HCT116 (cell line): ENCODE results near the gene BTBD16.

ENCODE experiments used
- ELF1 ChIP-seq: IDR thresholded peaks from 2 replicates; pipeline ENCODE4 v1.6.1; 2012; ENCODE audit warnings: low read depth, borderline replicate concordance
- POLR2A ChIP-seq: IDR thresholded peaks from 2 replicates; pipeline ENCODE4 v1.7.0; 2011; ENCODE audit warnings: borderline replicate concordance; ENCODE audit not compliant: insufficient read depth, insufficient read length; ENCODE audit errors: extremely low read depth
- TF ChIP-seq, protein P1 (sequence below), 3 experiments: fragments of 200-600 bp in 1 of 3; sonication (generic) in 1 of 3; IDR thresholded peaks in 2 of 3; conservative IDR thresholded peaks in 1 of 3; 2 replicates each; pipeline ENCODE4 v1.5.1; 2012 to 2017; ENCODE audit warnings: low read depth in 2 of 3, low read length in 2 of 3, antibody characterized with exemption in 1 of 3, borderline replicate concordance in 1 of 3, control low read depth in 1 of 3, mild to moderate bottlenecking in 1 of 3, mixed read lengths in 1 of 3, mixed run types in 1 of 3, moderate library complexity in 1 of 3; ENCODE audit not compliant: insufficient read depth in 1 of 3

DNA sequence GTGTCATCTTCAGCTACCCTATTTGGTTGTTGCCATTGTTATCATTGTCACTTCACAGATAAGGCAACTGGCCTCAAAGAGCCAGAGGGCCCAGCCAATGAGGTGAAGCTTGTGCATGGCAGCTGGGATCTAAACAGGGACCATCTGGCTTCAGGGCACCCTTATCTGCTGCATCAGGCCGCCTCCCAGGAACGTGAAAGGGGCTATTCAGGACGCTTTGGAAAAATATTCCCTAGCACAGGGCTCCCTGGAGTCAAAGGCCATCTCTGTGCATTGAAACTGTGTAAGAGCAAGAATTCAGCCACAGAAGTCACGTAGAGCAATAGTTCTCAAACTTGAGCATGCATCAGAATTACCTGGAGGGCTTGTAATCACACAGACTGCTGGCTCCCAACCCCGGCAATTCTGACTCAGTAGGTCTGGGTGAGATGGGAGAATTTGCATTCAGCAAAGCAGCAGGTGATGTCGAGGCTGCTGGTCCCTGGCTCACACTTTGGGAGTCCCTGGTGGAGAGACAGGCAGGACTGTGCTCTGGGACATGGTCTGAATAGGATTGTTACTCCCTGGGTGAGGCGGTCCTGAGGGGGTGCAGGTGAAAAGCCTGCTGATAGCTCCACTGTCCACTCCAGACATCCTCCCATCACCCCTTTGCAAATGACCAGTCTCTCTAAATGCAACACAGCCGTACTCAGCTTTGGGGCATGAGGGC lies 81.9 kb downstream of the BTBD16 start:
- TF ChIP-seq, protein P1, sequence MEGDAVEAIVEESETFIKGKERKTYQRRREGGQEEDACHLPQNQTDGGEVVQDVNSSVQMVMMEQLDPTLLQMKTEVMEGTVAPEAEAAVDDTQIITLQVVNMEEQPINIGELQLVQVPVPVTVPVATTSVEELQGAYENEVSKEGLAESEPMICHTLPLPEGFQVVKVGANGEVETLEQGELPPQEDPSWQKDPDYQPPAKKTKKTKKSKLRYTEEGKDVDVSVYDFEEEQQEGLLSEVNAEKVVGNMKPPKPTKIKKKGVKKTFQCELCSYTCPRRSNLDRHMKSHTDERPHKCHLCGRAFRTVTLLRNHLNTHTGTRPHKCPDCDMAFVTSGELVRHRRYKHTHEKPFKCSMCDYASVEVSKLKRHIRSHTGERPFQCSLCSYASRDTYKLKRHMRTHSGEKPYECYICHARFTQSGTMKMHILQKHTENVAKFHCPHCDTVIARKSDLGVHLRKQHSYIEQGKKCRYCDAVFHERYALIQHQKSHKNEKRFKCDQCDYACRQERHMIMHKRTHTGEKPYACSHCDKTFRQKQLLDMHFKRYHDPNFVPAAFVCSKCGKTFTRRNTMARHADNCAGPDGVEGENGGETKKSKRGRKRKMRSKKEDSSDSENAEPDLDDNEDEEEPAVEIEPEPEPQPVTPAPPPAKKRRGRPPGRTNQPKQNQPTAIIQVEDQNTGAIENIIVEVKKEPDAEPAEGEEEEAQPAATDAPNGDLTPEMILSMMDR (IDR thresholded peaks at IDR 0.05 in 2 of 3, conservative IDR thresholded peaks at IDR 0.05 in 1 of 3; ENCODE audit: borderline replicate concordance in 1 of 3, insufficient read depth in 1 of 3, low read depth in 2 of 3, low read length in 2 of 3), result no peak
- TF ChIP-seq POLR2A (no peak), ELF1 (no peak)
